Measurements from ENCODE around the gene NANP.
"Not testable (repeated sequence)": the region's sequence is repeated elsewhere in the genome, so short reads cannot be mapped to it uniquely, and the experiment has no call there.

The NANP gene

DNA sequence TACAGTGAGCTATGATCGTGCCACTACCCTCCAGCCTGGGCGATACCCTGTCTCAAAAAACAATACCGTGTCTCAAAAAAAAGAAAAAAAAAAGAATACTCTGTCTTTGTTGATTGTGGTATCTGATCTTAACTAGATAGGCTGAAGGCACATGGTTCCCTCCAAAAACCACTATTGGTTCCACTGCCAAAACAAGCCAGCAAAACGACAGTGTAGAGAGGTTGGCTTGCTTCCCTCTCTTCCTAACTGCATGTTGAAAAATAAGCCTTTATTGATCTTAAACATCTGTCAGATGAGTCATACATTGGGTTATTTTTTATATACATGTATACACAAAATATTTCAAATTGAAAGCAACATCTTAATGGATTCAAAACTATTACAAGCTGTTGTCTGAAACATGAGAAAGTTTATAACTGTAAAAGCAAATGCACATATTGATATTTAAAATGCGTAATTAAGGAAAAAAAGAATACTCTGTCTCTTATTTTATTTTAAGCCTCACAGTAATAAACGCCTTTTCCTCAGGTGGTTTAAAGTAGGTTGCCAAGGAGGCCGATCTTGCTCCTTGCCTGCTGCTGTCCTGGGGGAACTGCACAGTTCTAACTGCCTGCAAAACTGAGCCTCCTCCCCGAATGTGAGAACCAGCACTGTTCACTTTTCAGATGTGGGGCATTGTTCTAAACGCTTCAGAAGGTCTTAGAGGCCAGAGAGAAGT lies 31.5 kb downstream of the NANP start:
- TF ChIP-seq, protein P1, sequence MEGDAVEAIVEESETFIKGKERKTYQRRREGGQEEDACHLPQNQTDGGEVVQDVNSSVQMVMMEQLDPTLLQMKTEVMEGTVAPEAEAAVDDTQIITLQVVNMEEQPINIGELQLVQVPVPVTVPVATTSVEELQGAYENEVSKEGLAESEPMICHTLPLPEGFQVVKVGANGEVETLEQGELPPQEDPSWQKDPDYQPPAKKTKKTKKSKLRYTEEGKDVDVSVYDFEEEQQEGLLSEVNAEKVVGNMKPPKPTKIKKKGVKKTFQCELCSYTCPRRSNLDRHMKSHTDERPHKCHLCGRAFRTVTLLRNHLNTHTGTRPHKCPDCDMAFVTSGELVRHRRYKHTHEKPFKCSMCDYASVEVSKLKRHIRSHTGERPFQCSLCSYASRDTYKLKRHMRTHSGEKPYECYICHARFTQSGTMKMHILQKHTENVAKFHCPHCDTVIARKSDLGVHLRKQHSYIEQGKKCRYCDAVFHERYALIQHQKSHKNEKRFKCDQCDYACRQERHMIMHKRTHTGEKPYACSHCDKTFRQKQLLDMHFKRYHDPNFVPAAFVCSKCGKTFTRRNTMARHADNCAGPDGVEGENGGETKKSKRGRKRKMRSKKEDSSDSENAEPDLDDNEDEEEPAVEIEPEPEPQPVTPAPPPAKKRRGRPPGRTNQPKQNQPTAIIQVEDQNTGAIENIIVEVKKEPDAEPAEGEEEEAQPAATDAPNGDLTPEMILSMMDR (conservative IDR thresholded peaks at IDR 0.05; ENCODE audit: control insufficient read depth, insufficient read depth, low read depth, low read length): no peak
- peak; percentile 30 for DNase-seq (ENCODE audit: low read depth)
- no peak overlapping the region for H3K4me3 ChIP-seq (ENCODE audit: control insufficient read depth, low read depth, low read length)

DNA sequence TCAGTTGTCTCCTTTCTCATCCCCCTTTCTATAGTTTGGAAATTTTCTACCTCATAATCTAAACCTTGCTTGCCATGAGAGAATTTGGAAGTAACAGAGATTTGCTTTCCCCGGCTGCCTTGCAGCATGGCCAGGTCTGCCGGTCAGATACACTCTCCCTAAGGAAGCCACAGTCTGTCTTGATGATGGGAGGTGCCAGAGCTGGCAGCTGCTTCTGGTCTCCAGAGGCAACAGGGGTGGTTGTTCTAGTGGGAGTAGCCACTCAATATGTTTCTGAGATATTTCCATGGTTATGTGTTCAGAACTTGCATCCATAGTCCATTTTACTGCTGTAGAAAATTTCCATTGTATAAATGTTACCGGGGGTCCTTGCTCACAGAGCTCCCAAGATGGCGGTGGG lies 33.0 kb downstream of the NANP start:
- not testable (repeated sequence) for DNase-seq (ENCODE audit: low read depth); H3K4me3 ChIP-seq (ENCODE audit: control insufficient read depth, low read depth, low read length)

GRCh38 chr20:25588491-25588890 lies 35.3 kb downstream of the NANP start:
- TF ChIP-seq, protein P1 (conservative IDR thresholded peaks at IDR 0.05; ENCODE audit: control insufficient read depth, insufficient read depth, low read depth, low read length): no peak
- no peak overlapping the region for H3K4me3 ChIP-seq (ENCODE audit: control insufficient read depth, low read depth, low read length)

DNA sequence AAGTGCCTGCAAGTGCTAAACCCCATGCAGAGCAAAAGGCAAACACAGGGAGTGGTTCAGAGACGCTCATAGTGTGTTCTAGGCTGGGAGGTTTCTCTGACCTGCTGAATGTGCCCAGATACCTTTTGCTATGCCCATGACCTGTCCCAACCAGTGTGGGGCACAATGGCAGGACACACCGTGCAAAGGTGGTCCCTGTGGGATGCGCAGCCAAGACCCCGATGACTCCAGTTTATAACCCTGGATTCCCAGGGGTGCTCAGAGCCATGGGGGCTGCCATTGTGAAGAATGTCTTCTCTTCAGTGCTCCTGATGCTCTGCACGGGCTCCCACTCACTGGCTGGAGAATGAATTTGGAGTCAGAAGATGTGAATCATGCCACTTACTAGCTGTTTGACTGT lies 36.3 kb downstream of the NANP start:
- DNase-seq (ENCODE audit: low read depth): no peak

More at GRCh38 chr20:25588491-25588890, 35.3 kb downstream of the NANP start:
- DNase-seq (ENCODE audit: low read depth): no peak

DNA sequence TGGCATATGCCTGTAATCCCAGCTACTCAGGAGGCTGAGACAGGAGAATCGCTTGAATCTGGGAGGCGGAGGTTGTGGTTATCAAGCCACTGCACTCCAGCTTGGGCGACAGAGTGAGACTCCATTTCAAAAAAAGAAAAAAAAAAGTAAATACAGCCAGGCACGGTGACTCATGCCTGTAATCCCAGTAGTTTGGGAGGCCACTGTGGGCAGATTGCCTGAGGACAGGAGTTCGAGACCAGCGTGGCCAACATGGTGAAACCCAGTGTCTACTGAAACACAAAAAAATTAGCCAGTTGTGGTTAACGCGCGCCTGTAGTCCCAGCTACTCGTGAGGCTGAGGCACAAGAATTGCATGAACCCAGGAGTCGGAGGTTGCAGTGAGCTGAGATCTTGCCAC lies 36.9 kb downstream of the NANP start:
- TF ChIP-seq, protein P1 (conservative IDR thresholded peaks at IDR 0.05; ENCODE audit: control insufficient read depth, insufficient read depth, low read depth, low read length): no peak
- H3K4me3 ChIP-seq (ENCODE audit: control insufficient read depth, low read depth, low read length): no peak overlapping the region
- peak; percentile 28 for DNase-seq (ENCODE audit: low read depth)

More for the DNA sequence above, 36.3 kb downstream of the NANP start:
- TF ChIP-seq, protein P1 (conservative IDR thresholded peaks at IDR 0.05; ENCODE audit: control insufficient read depth, insufficient read depth, low read depth, low read length): no peak
- H3K4me3 ChIP-seq (ENCODE audit: control insufficient read depth, low read depth, low read length): no peak overlapping the region

DNA sequence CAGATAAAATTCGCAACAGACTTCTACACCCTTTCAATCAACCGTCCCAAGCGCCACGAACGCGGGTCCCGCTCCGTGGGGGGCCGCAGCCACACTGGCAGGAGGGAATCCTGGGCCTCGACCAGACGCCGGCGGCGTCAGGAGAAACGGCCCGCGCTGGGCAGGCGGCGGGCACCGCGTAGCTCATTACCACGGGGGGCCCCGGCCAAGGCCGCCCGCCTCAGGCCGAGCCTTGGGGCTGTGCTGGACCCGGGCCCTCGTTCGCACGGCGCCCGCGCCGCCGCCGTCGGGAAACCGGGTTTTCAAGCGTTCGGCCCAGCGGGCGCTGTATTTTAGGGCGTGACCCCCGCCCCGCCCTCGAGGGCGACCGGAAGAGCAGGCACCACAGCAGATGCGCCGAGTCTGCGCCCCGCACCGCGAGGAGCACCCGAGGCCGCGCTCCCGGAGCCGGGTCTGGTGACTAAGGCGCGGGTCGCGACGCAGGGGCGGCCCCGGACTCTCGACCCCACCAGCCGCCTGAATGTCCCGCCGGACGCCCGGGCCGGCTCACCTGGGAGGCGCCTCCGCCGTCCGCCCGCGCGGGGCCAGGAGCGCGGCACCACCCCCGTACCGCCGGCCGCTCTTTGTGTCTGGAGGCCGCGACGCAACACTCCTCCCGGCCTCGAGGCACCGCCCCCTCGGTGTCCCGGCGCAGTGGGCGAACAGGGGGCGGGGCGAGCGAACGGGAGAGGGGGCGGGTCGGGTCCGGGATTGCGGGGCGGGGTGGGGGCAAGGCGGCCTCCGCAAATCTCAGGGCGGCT lies 38.7 kb downstream of the NANP start, which contains the start of gene NINL:
Gene NINL (minus strand): TSS at position 627 of the 800 bp plus-strand sequence. CDS start 58,944 bp downstream, outside the sequence.
- TF ChIP-seq, protein P1 (conservative IDR thresholded peaks at IDR 0.05; ENCODE audit: control insufficient read depth, insufficient read depth, low read depth, low read length): no peak
- peak within 1 kb of the TSS; percentile 57 for H3K4me3 ChIP-seq (ENCODE audit: control insufficient read depth, low read depth, low read length)
- DNase-seq (ENCODE audit: low read depth): peak; percentile 48

GRCh38 chr20:25583607-25584006 lies 40.2 kb downstream of the NANP start:
- DNase-seq (ENCODE audit: low read depth); H3K4me3 ChIP-seq (ENCODE audit: control insufficient read depth, low read depth, low read length): not testable (repeated sequence)
